ENCODE data around the gene SLC17A7. TPM values are rescaled to one million over a fixed set of nuclear protein-coding genes. Genes with fewer than 3 reads are reported as not detected.

SLC17A7 gene
- total and polyA plus RNA-seq, 2 donors from 2014 or later, result 0.45 to 1.4 TPM

- H3K36me3 ChIP-seq (ENCODE audit: control insufficient read depth in 2 of 3, insufficient read depth in 3 of 3, low read length in 3 of 3), result no peaks in the 10 kb centered on the region
- no peak overlapping the region for H3K4me3 ChIP-seq (ENCODE audit: low read length in 3 of 3)
- no peaks in the 10 kb centered on the region for H3K9me3 ChIP-seq (ENCODE audit: control insufficient read depth in 2 of 3, insufficient read depth in 1 of 3, low read length in 3 of 3)
- H3K9ac ChIP-seq (ENCODE audit: low read length in 3 of 3), result no peak overlapping the region
- intact Hi-C loops (cut with DNase I), result loop anchor here (10.0 kb wide), 1 partner anchor 210 kb away; no protein-coding TSS in a partner anchor
- no peak overlapping the region for H3K27ac ChIP-seq (ENCODE audit: low read depth in 2 of 2, low read length in 2 of 2)
- DNase-seq (peak in 1 of 5 donors; percentile 51), FAIRE-seq (no peak)
- H3K27me3 ChIP-seq (ENCODE audit: control insufficient read depth, insufficient read depth, low read length), result peaks cover 67% of the 10 kb centered on the region
- no peak for TF ChIP-seq CTCF (IDR thresholded peaks at IDR 0.05; ENCODE audit: borderline replicate concordance, extremely low read depth, insufficient read depth)
- H3K4me1 ChIP-seq (ENCODE audit: control insufficient read depth in 2 of 3, insufficient read depth in 2 of 3, low read depth in 1 of 3, low read length in 3 of 3), result no peaks in the 10 kb centered on the region
These were observed 6.3 kb downstream of the SLC17A7 start for GRCh38 chr19:49434907-49435583.

- Histone ChIP-seq H3K9ac (ENCODE audit: low read length in 3 of 3) (no peak overlapping the region), H3K27me3 (ENCODE audit: control insufficient read depth, insufficient read depth, low read length) (peaks cover 63% of the 10 kb centered on the region), H3K4me3 (ENCODE audit: low read length in 3 of 3) (no peak overlapping the region), H3K36me3 (ENCODE audit: control insufficient read depth in 2 of 3, insufficient read depth in 3 of 3, low read length in 3 of 3) (no peaks in the 10 kb centered on the region), H3K4me1 (ENCODE audit: control insufficient read depth in 2 of 3, insufficient read depth in 2 of 3, low read depth in 1 of 3, low read length in 3 of 3) (no peaks in the 10 kb centered on the region), H3K27ac (ENCODE audit: low read depth in 2 of 2, low read length in 2 of 2) (no peak overlapping the region), H3K9me3 (ENCODE audit: control insufficient read depth in 2 of 3, insufficient read depth in 1 of 3, low read length in 3 of 3) (no peaks in the 10 kb centered on the region)
- FAIRE-seq (no peak), DNase-seq (no peak)
- intact Hi-C loops (cut with DNase I), result loop anchor here (10.0 kb wide), 1 partner anchor 209 kb away; no protein-coding TSS in a partner anchor
- no peak for TF ChIP-seq CTCF (IDR thresholded peaks at IDR 0.05; ENCODE audit: borderline replicate concordance, extremely low read depth, insufficient read depth)
These were observed 8.0 kb downstream of the SLC17A7 start for GRCh38 chr19:49433240-49433901.

GRCh38 chr19:49432141-49433073 lies 8.9 kb downstream of the SLC17A7 start:
- intact Hi-C loops (cut with DNase I), result loop anchor here (10.0 kb wide), 1 partner anchor 208 kb away; no protein-coding TSS in a partner anchor
- peaks cover 59% of the 10 kb centered on the region for H3K27me3 ChIP-seq (ENCODE audit: control insufficient read depth, insufficient read depth, low read length)
- FAIRE-seq, result no peak
- no peak for TF ChIP-seq CTCF (IDR thresholded peaks at IDR 0.05; ENCODE audit: borderline replicate concordance, extremely low read depth, insufficient read depth)
- H3K4me1 ChIP-seq (ENCODE audit: control insufficient read depth in 2 of 3, insufficient read depth in 2 of 3, low read depth in 1 of 3, low read length in 3 of 3), result no peaks in the 10 kb centered on the region
- no peaks in the 10 kb centered on the region for H3K9me3 ChIP-seq (ENCODE audit: control insufficient read depth in 2 of 3, insufficient read depth in 1 of 3, low read length in 3 of 3)
- H3K27ac ChIP-seq (ENCODE audit: low read depth in 2 of 2, low read length in 2 of 2), result no peak overlapping the region
- no peak overlapping the region for H3K4me3 ChIP-seq (ENCODE audit: low read length in 3 of 3)
- DNase-seq, result no peak
- no peaks in the 10 kb centered on the region for H3K36me3 ChIP-seq (ENCODE audit: control insufficient read depth in 2 of 3, insufficient read depth in 3 of 3, low read length in 3 of 3)
- no peak overlapping the region for H3K9ac ChIP-seq (ENCODE audit: low read length in 3 of 3)

Measured in kidney (tissue), 14 donors.